Retinal pigment epithelial cell (primary cell): ENCODE results near the gene PCAT7.
"Not testable (repeated sequence)": the region's sequence is repeated elsewhere in the genome, so short reads cannot be mapped to it uniquely, and the experiment has no call there.

Experiments
- DNase-seq: peaks from one replicate; pipeline ENCODE4 v3.0.0-alpha.2; 2010; ENCODE audit warnings: low read depth
- H3K4me3 ChIP-seq: 2 replicates; pipeline ENCODE4 v1.5.1; 2011; ENCODE audit warnings: mild to moderate bottlenecking, low read length, control low read depth, moderate library complexity
- TF ChIP-seq, protein P1 (sequence below): conservative IDR thresholded peaks from 2 replicates; pipeline ENCODE4 v1.5.1; 2011; ENCODE audit warnings: low read depth, low read length, control low read depth, inconsistent platforms

Gene PCAT7

GRCh38 chr9:94538908-94539307, 16.0 kb upstream of the PCAT7 start:
- H3K4me3 ChIP-seq = no peak overlapping the region
- TF ChIP-seq, protein P1, sequence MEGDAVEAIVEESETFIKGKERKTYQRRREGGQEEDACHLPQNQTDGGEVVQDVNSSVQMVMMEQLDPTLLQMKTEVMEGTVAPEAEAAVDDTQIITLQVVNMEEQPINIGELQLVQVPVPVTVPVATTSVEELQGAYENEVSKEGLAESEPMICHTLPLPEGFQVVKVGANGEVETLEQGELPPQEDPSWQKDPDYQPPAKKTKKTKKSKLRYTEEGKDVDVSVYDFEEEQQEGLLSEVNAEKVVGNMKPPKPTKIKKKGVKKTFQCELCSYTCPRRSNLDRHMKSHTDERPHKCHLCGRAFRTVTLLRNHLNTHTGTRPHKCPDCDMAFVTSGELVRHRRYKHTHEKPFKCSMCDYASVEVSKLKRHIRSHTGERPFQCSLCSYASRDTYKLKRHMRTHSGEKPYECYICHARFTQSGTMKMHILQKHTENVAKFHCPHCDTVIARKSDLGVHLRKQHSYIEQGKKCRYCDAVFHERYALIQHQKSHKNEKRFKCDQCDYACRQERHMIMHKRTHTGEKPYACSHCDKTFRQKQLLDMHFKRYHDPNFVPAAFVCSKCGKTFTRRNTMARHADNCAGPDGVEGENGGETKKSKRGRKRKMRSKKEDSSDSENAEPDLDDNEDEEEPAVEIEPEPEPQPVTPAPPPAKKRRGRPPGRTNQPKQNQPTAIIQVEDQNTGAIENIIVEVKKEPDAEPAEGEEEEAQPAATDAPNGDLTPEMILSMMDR = no peak

GRCh38 chr9:94544335-94544734, 10.5 kb upstream of the PCAT7 start:
- not testable (repeated sequence) for DNase-seq, H3K4me3 ChIP-seq

More at GRCh38 chr9:94538908-94539307, 16.0 kb upstream of the PCAT7 start:
- DNase-seq = no peak

DNA sequence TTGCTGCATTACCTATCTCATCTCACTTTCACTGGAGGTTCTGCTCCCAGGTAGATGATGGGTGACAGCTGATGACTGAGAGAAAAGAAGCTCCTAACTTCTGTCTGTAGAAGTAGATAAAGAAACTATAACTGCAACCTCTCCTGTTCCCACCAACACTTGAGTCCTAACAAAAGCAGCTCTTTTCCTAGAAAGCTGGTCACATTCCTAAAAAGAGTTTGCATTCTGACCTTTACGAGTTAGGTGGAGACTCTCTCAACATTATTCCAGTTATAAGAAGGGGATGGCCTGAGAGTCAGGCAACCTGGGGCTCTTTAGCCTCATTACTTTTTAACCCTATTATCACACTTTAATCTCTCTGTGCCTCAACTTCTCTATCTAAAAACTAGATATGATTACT, 8.9 kb upstream of the PCAT7 start:
- no peak overlapping the region for H3K4me3 ChIP-seq
- TF ChIP-seq, protein P1 = no peak
- no peak for DNase-seq

DNA sequence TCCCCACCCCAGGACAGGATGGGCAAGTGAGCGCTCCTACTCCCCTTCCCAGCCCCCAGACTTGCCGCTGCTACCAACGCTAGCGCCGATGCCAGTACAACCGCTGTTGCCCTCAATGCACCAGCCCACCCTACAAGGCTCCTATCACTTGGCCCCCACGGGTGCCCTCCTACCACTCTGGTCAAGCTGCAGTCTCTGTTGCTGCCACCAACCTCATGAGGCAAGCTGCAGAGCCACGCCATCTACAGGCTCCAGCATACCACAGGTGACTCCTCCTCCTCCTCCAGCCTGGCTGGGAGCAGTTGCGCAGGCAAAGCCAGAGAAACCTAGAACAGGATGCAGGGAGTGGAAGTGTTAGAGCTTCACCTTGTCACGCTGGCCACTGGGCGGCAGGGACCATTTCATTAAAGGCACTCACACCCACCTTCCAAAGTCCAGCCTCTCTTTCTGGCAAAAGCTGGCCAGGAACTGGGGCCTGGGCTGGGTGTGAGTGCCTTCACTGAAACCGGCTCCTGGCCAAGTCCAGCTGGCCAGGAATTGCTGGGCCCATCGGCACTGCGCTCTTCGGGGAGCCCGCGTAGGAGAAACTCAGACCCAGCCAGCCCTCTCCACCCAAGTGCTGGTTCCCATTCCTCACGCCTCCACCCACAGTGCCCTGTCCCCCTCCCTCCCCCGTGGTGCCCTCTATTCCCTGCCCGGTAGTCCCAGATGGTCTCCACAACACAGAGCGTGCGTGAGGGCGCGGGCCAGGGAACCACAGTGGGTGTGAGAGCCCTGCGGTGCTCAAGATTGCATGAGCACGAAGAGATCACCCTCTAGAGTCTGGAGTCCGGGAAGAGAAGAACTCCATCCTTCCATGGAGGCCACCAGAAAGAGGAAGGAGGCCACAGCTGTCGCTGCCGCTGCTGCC, 1.6 kb upstream of the PCAT7 start:
- DNase-seq = no peak
- TF ChIP-seq, protein P1 = no peak

GRCh38 chr9:94554078-94554438, 825 bp upstream of the PCAT7 start:
- no peak for DNase-seq
- H3K4me3 ChIP-seq = no peak overlapping the region
- TF ChIP-seq, protein P1 = no peak

More for the DNA sequence above, 1.6 kb upstream of the PCAT7 start:
- no peak overlapping the region for H3K4me3 ChIP-seq

DNA sequence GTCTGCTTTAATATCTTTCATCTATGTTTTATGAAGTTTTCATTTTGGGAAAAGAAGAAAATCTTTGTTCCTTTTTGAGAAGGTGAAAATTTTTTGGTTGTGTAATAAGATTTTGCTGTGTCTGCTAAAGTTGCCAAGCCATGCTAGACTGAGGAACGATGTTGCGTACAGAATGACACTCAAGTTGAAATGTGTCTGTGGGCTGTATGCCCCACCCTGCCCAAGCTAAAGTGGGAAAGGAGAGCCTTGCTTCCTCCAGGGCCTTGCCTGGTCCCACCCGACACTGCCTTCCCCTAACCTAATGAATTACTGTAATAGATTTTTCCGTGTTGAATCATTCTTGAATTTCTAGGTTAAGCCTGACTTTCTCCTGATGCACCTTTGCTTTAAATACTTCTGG, 2.5 kb downstream of the PCAT7 start:
- no peak for DNase-seq
- TF ChIP-seq, protein P1 = no peak
- no peak overlapping the region for H3K4me3 ChIP-seq

GRCh38 chr9:94560237-94560636, 5.4 kb downstream of the PCAT7 start:
- DNase-seq = no peak
- no peak overlapping the region for H3K4me3 ChIP-seq
- TF ChIP-seq, protein P1 = no peak
